Smooth muscle cell (in vitro differentiated cells): ENCODE measurements around the gene MFN2. TPM values are rescaled to one million over a fixed set of nuclear protein-coding genes. Genes with fewer than 3 reads are reported as not detected.

Experiments
- DNase-seq: peaks from one replicate; lab custom pipeline; 2025; ENCODE audit not compliant: unreplicated experiment; lab: John Stamatoyannopoulos, UW
- H2AFZ ChIP-seq: fragments of 200-600 bp; sonication (generic); 2 replicates; pipeline ENCODE4 v1.6.0; 2016; ENCODE audit warnings: antibody characterized with exemption, low read depth, mild to moderate bottlenecking
- H3F3A ChIP-seq: fragments of 200-600 bp; sonication (generic); 2 replicates; pipeline ENCODE4 v1.6.0; 2017; ENCODE audit warnings: antibody characterized with exemption, low read depth
- H3K27ac ChIP-seq: fragments of 200-600 bp; sonication (generic); 2 replicates; pipeline ENCODE4 v1.5.1; 2016; ENCODE audit warnings: low read depth, mild to moderate bottlenecking
- H3K27me3 ChIP-seq: fragments of 200-600 bp; sonication (generic); 2 replicates; pipeline ENCODE4 v1.6.1; 2016; ENCODE audit warnings: low read depth, mild to moderate bottlenecking
- H3K36me3 ChIP-seq: fragments of 200-600 bp; sonication (generic); 2 replicates; pipeline ENCODE4 v1.5.1; 2016; ENCODE audit warnings: low read depth
- H3K4me1 ChIP-seq: fragments of 200-600 bp; sonication (generic); 2 replicates; pipeline ENCODE4 v1.5.1; 2016; ENCODE audit warnings: low read depth
- H3K4me2 ChIP-seq: fragments of 200-600 bp; sonication (generic); 2 replicates; pipeline ENCODE4 v1.6.0; 2016; ENCODE audit warnings: mild to moderate bottlenecking
- H3K4me3 ChIP-seq: fragments of 200-600 bp; sonication (generic); 2 replicates; pipeline ENCODE4 v1.5.1; 2016; ENCODE audit warnings: mild to moderate bottlenecking
- H3K79me2 ChIP-seq: fragments of 200-600 bp; sonication (generic); 2 replicates; pipeline ENCODE4 v1.6.0; 2016; ENCODE audit warnings: low read depth, mild to moderate bottlenecking
- H3K9ac ChIP-seq: fragments of 200-600 bp; sonication (generic); 2 replicates; pipeline ENCODE4 v1.6.0; 2016; ENCODE audit warnings: low read depth
- H3K9me3 ChIP-seq: fragments of 200-600 bp; sonication (generic); replicated peaks from 2 replicates; pipeline ENCODE4 v1.5.1; 2016; ENCODE audit warnings: low read depth
- H4K20me1 ChIP-seq: fragments of 200-600 bp; sonication (generic); 2 replicates; pipeline ENCODE4 v1.6.0; 2016; ENCODE audit warnings: low read depth
- WGBS: methylation state at CpG from one replicate; pipeline ENCODE4 v1.1.7; 2016; ENCODE audit warnings: low lambda C conversion rate; 5-methylcytosine and 5-hydroxymethylcytosine counted together
- polyA plus RNA-seq: library from polyadenylated mRNA; unstranded; fragments of >200 nt; fragmentation: Nextera tagmentation; extraction: Ambion mirVana; gene quantifications from 2 replicates; pipeline ENCODE4 v1.2.1, GENCODE V29; 2016
- total RNA-seq: library from RNA; depleted of rRNA; stranded (reverse); fragments of >200 nt; gene quantifications from 2 replicates; pipeline ENCODE4 v1.2.3, GENCODE V29; 2014
- TF ChIP-seq, protein P1 (sequence below): fragments of 200-600 bp; sonication (generic); IDR thresholded peaks from 2 replicates; pipeline ENCODE4 v1.5.1; 2017; ENCODE audit warnings: borderline replicate concordance, mild to moderate bottlenecking, antibody characterized with exemption; ENCODE audit not compliant: insufficient read depth, poor library complexity, severe bottlenecking

MFN2 gene
- total and polyA plus RNA-seq, 2 experiments from 2014 or later: 30.0 to 39.7 TPM

DNA sequence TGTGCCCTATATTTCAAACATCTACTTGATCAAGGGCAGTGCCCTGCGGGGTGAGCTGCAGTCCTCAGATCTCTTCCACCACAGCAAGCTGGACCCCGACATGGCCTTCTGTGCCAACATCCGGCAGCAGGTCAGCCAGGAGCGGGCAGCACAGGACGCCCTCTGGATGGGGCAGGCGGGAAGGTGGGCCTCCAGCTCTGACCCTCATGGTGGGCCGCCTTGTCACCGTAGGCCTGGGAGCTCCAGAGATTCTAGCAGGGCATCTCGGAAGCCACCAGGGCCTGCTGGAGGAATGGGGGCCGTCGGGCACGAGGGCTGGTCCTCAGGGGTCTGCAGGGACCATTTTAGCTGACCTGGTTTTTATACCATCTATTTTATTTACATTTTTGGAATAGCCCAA, 15.6 kb upstream of the MFN2 start:
- Histone ChIP-seq H3K9ac (no peak overlapping the region), H4K20me1 (peaks cover 17% of the 10 kb centered on the region), H3K79me2 (no peaks in the 10 kb centered on the region), H3K27ac (no peak overlapping the region), H3K9me3 (no peaks in the 10 kb centered on the region), H3K4me3 (no peak overlapping the region), H2AFZ (no peak overlapping the region), H3K4me2 (no peak overlapping the region), H3K27me3 (no peaks in the 10 kb centered on the region), H3K4me1 (no peaks in the 10 kb centered on the region), H3K36me3 (no peaks in the 10 kb centered on the region), H3F3A (no peaks in the 10 kb centered on the region)
- WGBS: 95% methylated on average over 12 of the region's 12 CpGs
- TF ChIP-seq, protein P1, sequence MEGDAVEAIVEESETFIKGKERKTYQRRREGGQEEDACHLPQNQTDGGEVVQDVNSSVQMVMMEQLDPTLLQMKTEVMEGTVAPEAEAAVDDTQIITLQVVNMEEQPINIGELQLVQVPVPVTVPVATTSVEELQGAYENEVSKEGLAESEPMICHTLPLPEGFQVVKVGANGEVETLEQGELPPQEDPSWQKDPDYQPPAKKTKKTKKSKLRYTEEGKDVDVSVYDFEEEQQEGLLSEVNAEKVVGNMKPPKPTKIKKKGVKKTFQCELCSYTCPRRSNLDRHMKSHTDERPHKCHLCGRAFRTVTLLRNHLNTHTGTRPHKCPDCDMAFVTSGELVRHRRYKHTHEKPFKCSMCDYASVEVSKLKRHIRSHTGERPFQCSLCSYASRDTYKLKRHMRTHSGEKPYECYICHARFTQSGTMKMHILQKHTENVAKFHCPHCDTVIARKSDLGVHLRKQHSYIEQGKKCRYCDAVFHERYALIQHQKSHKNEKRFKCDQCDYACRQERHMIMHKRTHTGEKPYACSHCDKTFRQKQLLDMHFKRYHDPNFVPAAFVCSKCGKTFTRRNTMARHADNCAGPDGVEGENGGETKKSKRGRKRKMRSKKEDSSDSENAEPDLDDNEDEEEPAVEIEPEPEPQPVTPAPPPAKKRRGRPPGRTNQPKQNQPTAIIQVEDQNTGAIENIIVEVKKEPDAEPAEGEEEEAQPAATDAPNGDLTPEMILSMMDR: no peak
- DNase-seq: no peak

GRCh38 chr1:11967028-11967547, 13.2 kb upstream of the MFN2 start:
- no peaks in the 10 kb centered on the region for H3K27me3 ChIP-seq
- no peak overlapping the region for H3K4me2 ChIP-seq
- WGBS: 77% methylated on average over 6 of the region's 6 CpGs

GRCh38 chr1:11970441-11971185, 9.6 kb upstream of the MFN2 start:
- H3K36me3 ChIP-seq: no peaks in the 10 kb centered on the region
- no peaks in the 10 kb centered on the region for H3K4me1 ChIP-seq
- no peaks in the 10 kb centered on the region for H3K79me2 ChIP-seq
- DNase-seq: no peak
- H2AFZ ChIP-seq: no peak overlapping the region
- H3F3A ChIP-seq: no peaks in the 10 kb centered on the region
- H3K9me3 ChIP-seq: no peaks in the 10 kb centered on the region
- TF ChIP-seq, protein P1: no peak
- H3K4me3 ChIP-seq: no peak overlapping the region
- peaks cover 8% of the 10 kb centered on the region for H4K20me1 ChIP-seq
- H3K4me2 ChIP-seq: no peak overlapping the region
- 86% methylated on average over 15 of the region's 17 CpGs for WGBS
- H3K27me3 ChIP-seq: no peaks in the 10 kb centered on the region
- no peak overlapping the region for H3K9ac ChIP-seq
- no peak overlapping the region for H3K27ac ChIP-seq

More at GRCh38 chr1:11967028-11967547, 13.2 kb upstream of the MFN2 start:
- TF ChIP-seq, protein P1: no peak
- DNase-seq: no peak
- Histone ChIP-seq H3K27ac (no peak overlapping the region), H3K4me3 (no peak overlapping the region), H3K79me2 (no peaks in the 10 kb centered on the region), H3K9me3 (no peaks in the 10 kb centered on the region), H4K20me1 (peaks cover 8% of the 10 kb centered on the region), H3F3A (no peaks in the 10 kb centered on the region), H3K36me3 (no peaks in the 10 kb centered on the region), H3K4me1 (no peaks in the 10 kb centered on the region), H3K9ac (no peak overlapping the region), H2AFZ (no peak overlapping the region)
